GM12872 (cell line): ENCODE data around the gene MRPS35.

Experiments used
- CTCF ChIP-seq: IDR thresholded peaks from 3 replicates; pipeline ENCODE4 v1.5.1; 2011; ENCODE audit warnings: low read depth, mild to moderate bottlenecking, low read length, moderate library complexity; ENCODE audit not compliant: insufficient read depth

The MRPS35 gene

GRCh38 chr12:27790179-27790578 is 79.5 kb downstream of the MRPS35 start:
- TF ChIP-seq CTCF = no peak

- TF ChIP-seq CTCF = no peak
Observed at GRCh38 chr12:27794818-27795584, 84.4 kb downstream of the MRPS35 start.

- TF ChIP-seq CTCF = no peak
Observed at GRCh38 chr12:27796128-27796527, 85.5 kb downstream of the MRPS35 start.

GRCh38 chr12:27797301-27798025 is 86.8 kb downstream of the MRPS35 start:
- TF ChIP-seq CTCF = no peak

GRCh38 chr12:27800819-27801218 is 90.2 kb downstream of the MRPS35 start:
- TF ChIP-seq CTCF = no peak

GRCh38 chr12:27801630-27802029 is 91.0 kb downstream of the MRPS35 start:
- no peak for TF ChIP-seq CTCF

GRCh38 chr12:27802511-27802910 is 91.9 kb downstream of the MRPS35 start:
- TF ChIP-seq CTCF = no peak
